ENCODE results near the gene KCTD17. TPM values are rescaled to one million over a fixed set of nuclear protein-coding genes. Genes with fewer than 3 reads are reported as not detected.
"Not testable (repeated sequence)": the region's sequence is repeated elsewhere in the genome, so short reads cannot be mapped to it uniquely, and the experiment has no call there.

The KCTD17 gene
- total and polyA plus RNA-seq, 2 donors from 2014 or later = 9.6 to 13.9 TPM

DNA sequence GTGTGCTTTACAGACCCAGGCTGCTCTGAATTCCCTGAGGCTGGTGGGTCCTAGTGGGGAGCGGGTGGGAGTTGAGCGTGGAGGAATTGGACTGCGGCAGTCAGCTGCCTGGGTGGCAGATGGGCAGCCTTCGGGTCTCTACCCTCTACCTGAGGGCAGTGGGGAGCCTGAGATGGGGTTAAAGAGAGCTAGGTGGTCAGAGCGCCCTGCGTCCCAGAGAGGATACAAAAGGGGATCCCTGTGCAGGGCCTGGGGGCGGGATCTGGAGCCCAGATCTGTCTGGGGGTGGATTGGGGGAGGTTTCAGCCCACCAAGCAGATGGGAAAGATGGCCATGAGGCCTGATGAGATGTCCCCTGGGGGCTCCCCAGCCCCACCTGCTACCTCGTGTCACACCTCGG is 18.2 kb downstream of the KCTD17 start:
- TF ChIP-seq, protein P1, sequence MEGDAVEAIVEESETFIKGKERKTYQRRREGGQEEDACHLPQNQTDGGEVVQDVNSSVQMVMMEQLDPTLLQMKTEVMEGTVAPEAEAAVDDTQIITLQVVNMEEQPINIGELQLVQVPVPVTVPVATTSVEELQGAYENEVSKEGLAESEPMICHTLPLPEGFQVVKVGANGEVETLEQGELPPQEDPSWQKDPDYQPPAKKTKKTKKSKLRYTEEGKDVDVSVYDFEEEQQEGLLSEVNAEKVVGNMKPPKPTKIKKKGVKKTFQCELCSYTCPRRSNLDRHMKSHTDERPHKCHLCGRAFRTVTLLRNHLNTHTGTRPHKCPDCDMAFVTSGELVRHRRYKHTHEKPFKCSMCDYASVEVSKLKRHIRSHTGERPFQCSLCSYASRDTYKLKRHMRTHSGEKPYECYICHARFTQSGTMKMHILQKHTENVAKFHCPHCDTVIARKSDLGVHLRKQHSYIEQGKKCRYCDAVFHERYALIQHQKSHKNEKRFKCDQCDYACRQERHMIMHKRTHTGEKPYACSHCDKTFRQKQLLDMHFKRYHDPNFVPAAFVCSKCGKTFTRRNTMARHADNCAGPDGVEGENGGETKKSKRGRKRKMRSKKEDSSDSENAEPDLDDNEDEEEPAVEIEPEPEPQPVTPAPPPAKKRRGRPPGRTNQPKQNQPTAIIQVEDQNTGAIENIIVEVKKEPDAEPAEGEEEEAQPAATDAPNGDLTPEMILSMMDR (IDR thresholded peaks at IDR 0.05; ENCODE audit: borderline replicate concordance, extremely low read depth, insufficient read depth) = no peak
- FAIRE-seq (no peak), DNase-seq (peak in 1 of 5 donors; percentile 63)
- Histone ChIP-seq H3K27me3 (ENCODE audit: control insufficient read depth, insufficient read depth, low read length) (peaks cover 10% of the 10 kb centered on the region), H3K36me3 (ENCODE audit: control insufficient read depth in 2 of 3, insufficient read depth in 3 of 3, low read length in 3 of 3) (no peaks in the 10 kb centered on the region), H3K9ac (ENCODE audit: low read length in 3 of 3) (no peak overlapping the region), H3K27ac (ENCODE audit: low read depth in 2 of 2, low read length in 2 of 2) (no peak overlapping the region), H3K4me3 (ENCODE audit: low read length in 3 of 3) (no peak overlapping the region), H3K4me1 (ENCODE audit: control insufficient read depth in 2 of 3, insufficient read depth in 2 of 3, low read depth in 1 of 3, low read length in 3 of 3) (no peaks in the 10 kb centered on the region), H3K9me3 (ENCODE audit: control insufficient read depth in 2 of 3, insufficient read depth in 1 of 3, low read length in 3 of 3) (peaks cover 0 to 6% (median 0%) of the 10 kb centered on the region in 3 donors)
- intact Hi-C loops (cut with DNase I) = no loop called here

DNA sequence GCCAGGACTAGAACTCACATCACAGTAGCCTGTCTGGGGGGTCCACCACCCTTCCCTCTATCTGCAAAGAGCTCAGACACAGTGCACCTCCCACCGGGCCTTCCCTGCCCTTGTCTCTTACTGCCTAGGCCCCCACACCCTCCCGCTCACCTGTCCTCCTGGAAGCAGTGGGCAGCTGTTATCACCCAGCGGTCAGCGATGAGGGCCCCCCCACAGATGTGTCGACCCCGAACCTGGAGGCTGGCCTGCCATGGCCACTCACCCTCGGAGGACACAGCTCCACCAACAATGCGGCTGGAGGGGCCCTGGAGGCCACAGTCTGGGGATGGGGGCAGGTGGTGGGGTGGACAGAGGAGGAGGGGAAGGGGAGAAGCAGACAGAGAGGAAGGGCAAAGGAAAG is 18.8 kb downstream of the KCTD17 start:
- H3K9ac ChIP-seq (ENCODE audit: low read length in 3 of 3) = no peak overlapping the region
- H3K4me1 ChIP-seq (ENCODE audit: control insufficient read depth in 2 of 3, insufficient read depth in 2 of 3, low read depth in 1 of 3, low read length in 3 of 3) = no peaks in the 10 kb centered on the region
- TF ChIP-seq, protein P1 (IDR thresholded peaks at IDR 0.05; ENCODE audit: borderline replicate concordance, extremely low read depth, insufficient read depth) = no peak
- intact Hi-C loops (cut with DNase I) = no loop called here
- H3K27ac ChIP-seq (ENCODE audit: low read depth in 2 of 2, low read length in 2 of 2) = no peak overlapping the region
- H3K27me3 ChIP-seq (ENCODE audit: control insufficient read depth, insufficient read depth, low read length) = peaks cover 10% of the 10 kb centered on the region
- no peaks in the 10 kb centered on the region for H3K36me3 ChIP-seq (ENCODE audit: control insufficient read depth in 2 of 3, insufficient read depth in 3 of 3, low read length in 3 of 3)
- DNase-seq = peak in 1 of 5 donors; percentile 60
- no peak for FAIRE-seq
- H3K9me3 ChIP-seq (ENCODE audit: control insufficient read depth in 2 of 3, insufficient read depth in 1 of 3, low read length in 3 of 3) = peaks cover 0 to 6% (median 0%) of the 10 kb centered on the region in 3 donors
- H3K4me3 ChIP-seq (ENCODE audit: low read length in 3 of 3) = no peak overlapping the region

DNA sequence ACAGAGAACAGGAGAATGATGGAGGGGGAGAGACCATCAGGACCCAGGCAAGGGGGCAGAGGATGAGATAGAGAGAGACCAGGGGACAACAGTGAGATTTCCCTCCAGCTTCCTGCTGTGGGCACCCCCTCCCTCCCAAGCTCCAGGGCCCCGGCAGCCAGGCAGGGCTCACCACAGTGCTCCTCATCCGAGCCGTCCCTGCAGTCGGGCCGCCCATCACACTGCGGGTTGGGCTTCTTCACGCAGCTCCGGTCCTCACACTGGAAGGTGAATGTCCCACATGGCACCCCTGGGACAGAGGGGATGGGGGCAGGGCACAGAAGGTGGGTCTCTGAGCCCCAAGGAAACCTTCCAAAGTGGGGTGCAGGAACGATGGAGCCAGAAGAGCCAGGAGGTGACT is 19.2 kb downstream of the KCTD17 start:
- Histone ChIP-seq H3K36me3 (ENCODE audit: control insufficient read depth in 2 of 3, insufficient read depth in 3 of 3, low read length in 3 of 3) (no peaks in the 10 kb centered on the region), H3K27me3 (ENCODE audit: control insufficient read depth, insufficient read depth, low read length) (peaks cover 10% of the 10 kb centered on the region), H3K9me3 (ENCODE audit: control insufficient read depth in 2 of 3, insufficient read depth in 1 of 3, low read length in 3 of 3) (peaks cover 0 to 6% (median 0%) of the 10 kb centered on the region in 3 donors), H3K4me3 (ENCODE audit: low read length in 3 of 3) (no peak overlapping the region), H3K9ac (ENCODE audit: low read length in 3 of 3) (no peak overlapping the region), H3K4me1 (ENCODE audit: control insufficient read depth in 2 of 3, insufficient read depth in 2 of 3, low read depth in 1 of 3, low read length in 3 of 3) (no peaks in the 10 kb centered on the region), H3K27ac (ENCODE audit: low read depth in 2 of 2, low read length in 2 of 2) (no peak overlapping the region)
- intact Hi-C loops (cut with DNase I) = no loop called here
- DNase-seq = no peak
- TF ChIP-seq, protein P1 (IDR thresholded peaks at IDR 0.05; ENCODE audit: borderline replicate concordance, extremely low read depth, insufficient read depth) = no peak
- FAIRE-seq = no peak

DNA sequence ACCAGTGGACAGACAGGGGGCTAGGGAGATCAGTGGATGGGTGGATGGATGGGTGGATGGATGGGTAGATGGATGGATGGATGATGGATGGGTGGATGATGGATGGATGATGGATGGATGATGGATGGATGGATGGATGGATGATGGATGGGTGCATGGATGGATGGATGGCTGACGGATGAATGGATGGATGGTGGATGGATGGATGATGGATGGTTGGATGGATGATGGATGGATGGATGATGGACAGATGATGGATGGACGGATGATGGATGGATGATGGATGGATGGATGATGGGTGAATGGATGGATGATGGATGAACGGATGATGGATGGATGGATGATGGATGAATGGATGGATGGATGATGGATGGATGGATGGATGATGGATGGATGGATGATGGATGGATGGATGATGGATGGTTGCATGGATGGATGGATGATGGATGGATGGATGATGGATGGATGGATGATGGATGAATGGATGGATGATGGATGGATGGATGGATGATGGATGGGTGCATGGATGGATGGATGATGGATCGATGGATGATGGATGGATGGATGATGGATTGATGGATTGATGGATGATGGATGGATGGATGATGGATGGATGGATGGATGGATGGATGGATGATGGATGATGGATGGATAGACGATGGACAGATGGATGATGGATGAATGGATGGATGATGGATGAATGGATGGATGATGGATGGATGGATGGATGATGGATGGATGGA is 20.5 kb downstream of the KCTD17 start:
- H3K4me3 ChIP-seq (ENCODE audit: low read length in 3 of 3); H3K27me3 ChIP-seq (ENCODE audit: control insufficient read depth, insufficient read depth, low read length); H3K36me3 ChIP-seq (ENCODE audit: control insufficient read depth in 2 of 3, insufficient read depth in 3 of 3, low read length in 3 of 3); DNase-seq; H3K9ac ChIP-seq (ENCODE audit: low read length in 3 of 3); H3K9me3 ChIP-seq (ENCODE audit: control insufficient read depth in 2 of 3, insufficient read depth in 1 of 3, low read length in 3 of 3); H3K4me1 ChIP-seq (ENCODE audit: control insufficient read depth in 2 of 3, insufficient read depth in 2 of 3, low read depth in 1 of 3, low read length in 3 of 3); intact Hi-C loops (cut with DNase I); FAIRE-seq; H3K27ac ChIP-seq (ENCODE audit: low read depth in 2 of 2, low read length in 2 of 2): not testable (repeated sequence)

Data from kidney (tissue), 14 donors.